HPDE6-E6E7 (cell line): Measurements from ENCODE around the gene MBOAT2.

Experiments
- DNase-seq: peaks from one replicate; pipeline ENCODE4 v3.0.0; 2011; ENCODE audit warnings: missing footprints; ENCODE audit errors: extremely low spot score

Gene MBOAT2

DNA sequence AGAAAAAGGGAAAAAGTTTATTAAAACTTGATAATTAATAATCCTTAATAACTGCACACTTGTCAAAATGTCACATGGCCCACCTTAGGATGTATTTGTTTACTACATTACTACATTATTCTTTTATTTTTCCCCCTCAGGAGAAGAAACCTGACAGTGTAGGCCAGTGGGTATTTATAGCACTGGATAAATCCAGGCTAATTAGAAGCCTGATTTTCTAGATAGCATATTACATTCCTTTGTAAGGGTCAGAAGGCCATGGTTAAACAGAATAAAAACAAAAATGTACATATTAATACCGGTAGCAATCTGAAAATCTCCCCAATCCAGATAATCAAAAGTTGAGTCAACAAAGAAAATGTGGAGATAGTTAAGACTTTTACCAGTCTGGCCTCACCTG, 144.6 kb downstream of the MBOAT2 start:
- no peak for DNase-seq

- DNase-seq = no peak
Observed at GRCh38 chr2:8858264-8858663, 145.2 kb downstream of the MBOAT2 start.

GRCh38 chr2:8857709-8858108, 145.8 kb downstream of the MBOAT2 start:
- no peak for DNase-seq

GRCh38 chr2:8856176-8856575, 147.3 kb downstream of the MBOAT2 start:
- no peak for DNase-seq

DNA sequence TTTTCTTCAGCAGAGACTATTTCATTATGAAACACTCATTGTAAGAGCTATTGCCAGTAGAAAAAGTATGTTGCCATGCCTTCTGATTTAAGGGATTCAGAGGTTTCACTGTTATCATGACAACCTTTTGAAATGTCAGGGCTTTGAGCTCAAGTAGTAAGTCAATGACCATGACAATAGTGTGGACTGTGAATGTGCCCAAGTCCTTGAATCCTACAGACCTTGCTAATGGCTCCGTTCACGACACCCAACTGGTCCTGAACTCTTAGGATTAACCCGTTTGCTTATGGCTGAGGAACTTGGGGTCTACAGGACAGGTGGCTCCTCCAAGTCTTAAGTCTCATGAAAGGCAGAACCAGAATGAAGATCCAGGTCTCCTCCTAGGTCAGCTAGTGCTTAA, 148.5 kb downstream of the MBOAT2 start:
- no peak for DNase-seq

GRCh38 chr2:8853426-8853825, 150.1 kb downstream of the MBOAT2 start:
- no peak for DNase-seq

GRCh38 chr2:8851811-8852560, 151.5 kb downstream of the MBOAT2 start:
- no peak for DNase-seq

GRCh38 chr2:8850845-8851487, 152.5 kb downstream of the MBOAT2 start:
- DNase-seq = no peak

- DNase-seq = no peak
Observed at GRCh38 chr2:8849327-8849726, 154.2 kb downstream of the MBOAT2 start.

DNA sequence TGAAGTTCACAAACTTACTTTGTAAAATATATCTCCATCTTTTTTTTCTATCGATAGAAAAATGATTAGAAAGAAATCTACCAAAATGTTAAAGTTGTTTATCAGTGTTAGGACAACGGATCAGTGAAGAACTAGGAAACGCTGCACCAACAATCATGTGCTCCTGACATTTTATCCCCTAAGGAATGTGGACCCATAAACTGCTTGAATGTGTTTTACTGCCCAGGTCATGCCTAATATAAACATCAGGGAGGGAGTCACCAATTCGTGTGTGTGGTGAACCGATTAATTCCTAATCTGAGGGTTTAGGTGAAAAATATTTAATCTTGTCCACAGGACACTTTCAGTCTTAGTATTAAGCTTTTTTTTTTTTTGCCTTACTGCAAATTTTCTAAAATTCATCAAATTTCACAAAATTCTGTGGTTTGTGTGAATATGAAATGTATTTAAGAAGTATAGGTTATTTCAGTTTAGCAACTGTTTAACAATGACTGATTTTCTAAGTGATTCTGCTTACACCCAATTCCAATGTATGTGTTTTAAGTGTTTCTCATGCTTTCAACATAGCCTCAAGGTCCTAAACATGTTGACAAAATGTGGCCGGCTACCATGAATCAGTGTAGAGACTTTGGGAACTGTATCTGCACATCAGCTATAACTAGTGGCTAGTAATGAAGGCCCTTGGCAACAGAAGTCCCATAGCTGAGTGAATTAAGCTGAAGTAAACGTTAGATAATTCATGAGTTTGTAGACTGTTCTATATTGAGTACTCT, 155.0 kb downstream of the MBOAT2 start:
- DNase-seq = no peak

DNA sequence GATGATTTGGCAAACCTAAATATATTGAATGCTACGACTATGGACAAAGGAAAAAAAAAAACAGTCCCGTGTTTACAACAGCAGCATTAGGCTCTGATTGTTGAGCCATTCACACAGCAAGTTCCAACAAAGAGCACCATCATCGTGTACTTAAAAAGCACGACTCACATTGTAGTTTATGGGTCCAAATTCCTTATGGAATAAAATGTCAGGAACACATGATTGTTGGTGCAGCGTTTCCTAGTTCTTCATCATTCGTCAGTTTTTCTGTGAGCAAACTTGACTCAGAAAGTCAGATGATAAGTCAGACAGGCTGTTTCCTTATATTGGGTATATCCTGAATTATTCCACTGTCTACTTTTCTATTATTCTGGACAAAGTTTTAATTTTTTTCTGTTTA, 156.1 kb downstream of the MBOAT2 start:
- no peak for DNase-seq

GRCh38 chr2:8841932-8842331, 161.6 kb downstream of the MBOAT2 start:
- no peak for DNase-seq

GRCh38 chr2:8840475-8841091, 162.9 kb downstream of the MBOAT2 start:
- no peak for DNase-seq

GRCh38 chr2:8839189-8839965, 164.1 kb downstream of the MBOAT2 start:
- no peak for DNase-seq

- DNase-seq = no peak
Observed at GRCh38 chr2:8837795-8838140, 165.7 kb downstream of the MBOAT2 start.

DNA sequence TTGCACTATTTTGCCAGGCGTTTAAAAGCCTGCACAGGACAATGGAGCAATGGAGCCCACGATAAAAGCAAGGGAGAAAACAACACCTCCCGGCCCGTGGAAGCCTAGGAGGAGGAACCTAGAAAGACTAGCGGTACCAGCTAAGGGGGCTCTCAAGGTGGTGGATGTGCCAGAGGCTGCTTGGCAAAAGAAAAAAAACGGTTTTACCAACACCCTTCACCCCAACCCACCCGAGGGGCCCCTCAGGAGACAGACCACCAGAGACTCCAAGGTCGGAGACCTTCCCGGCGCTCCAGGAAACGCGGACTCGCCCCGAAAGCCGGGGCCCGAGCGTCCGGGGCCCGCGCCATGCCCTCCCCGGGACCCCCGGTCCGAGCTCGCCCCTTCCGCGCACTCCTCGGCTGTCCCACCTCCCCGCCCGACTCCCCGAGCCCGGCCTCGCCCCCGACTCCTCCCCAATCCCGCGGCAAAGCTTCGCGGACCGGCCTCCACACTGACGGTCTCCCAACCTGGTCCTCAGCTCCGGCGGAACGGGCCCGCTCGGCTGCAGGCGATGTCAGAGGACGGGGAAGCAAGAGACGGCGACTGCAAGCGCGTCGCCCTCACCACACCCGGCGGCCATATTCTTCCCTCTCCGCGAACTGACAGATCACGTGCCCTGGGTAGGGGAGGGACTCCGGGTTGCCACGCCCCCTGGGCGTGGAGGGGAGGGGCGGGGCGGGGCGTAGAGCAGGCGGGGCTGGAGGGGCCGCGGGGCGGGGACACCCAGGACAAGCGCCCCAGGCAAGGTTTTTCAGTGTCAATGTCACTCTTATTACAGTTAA, 166.3 kb downstream of the MBOAT2 start, which contains the start of gene KIDINS220:
Gene KIDINS220 (minus strand): TSS at position 643 of the 824 bp plus-strand sequence. CDS start 10,520 bp downstream, outside the sequence.
- peak; percentile 90 for DNase-seq

GRCh38 chr2:8835279-8835678, 168.2 kb downstream of the MBOAT2 start:
- no peak for DNase-seq

DNA sequence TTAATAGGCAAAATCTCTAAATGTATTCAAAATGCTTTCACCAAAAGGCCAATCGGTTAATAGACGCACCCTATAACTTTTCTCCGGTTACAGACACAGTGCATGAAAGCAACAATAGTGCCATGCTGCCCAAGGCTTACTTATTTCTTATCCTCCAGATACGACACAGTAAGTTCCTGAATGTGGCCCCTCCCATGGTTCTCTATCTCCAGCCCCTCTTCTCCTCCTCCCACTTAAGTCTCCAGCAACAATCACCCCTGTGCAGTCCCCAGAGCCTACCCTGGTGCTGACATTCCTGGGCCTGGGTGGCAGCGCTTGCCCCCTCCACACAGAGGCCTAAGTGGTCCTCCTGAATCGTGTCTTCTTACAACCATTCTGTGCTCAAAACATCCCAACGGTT, 169.6 kb downstream of the MBOAT2 start:
- no peak for DNase-seq

GRCh38 chr2:8831516-8831915, 172.0 kb downstream of the MBOAT2 start:
- no peak for DNase-seq

- DNase-seq = no peak
Observed at GRCh38 chr2:8827729-8828128, 175.8 kb downstream of the MBOAT2 start.

- DNase-seq = no peak
Observed at GRCh38 chr2:8822218-8822617, 181.3 kb downstream of the MBOAT2 start.
